Adrenal gland (tissue), 12 donors: Measurements from ENCODE around the gene PIAS4. TPM values are rescaled to one million over a fixed set of nuclear protein-coding genes. Genes with fewer than 3 reads are reported as not detected.
"Not testable (repeated sequence)": the region's sequence is repeated elsewhere in the genome, so short reads cannot be mapped to it uniquely, and the experiment has no call there.

ENCODE experiments used
- DNase-seq, 7 donors: peaks; one replicate each; pipeline ENCODE4 v3.0.0-alpha.2; 2019 to 2020
- H3K27ac ChIP-seq, 5 donors: fragments of 200-600 bp; sonication (generic) in 4 of 5; 1 replicate in 3 of 5; 2 replicates in 2 of 5; pipeline versions ENCODE4 v1.5.1 to v1.8.0; 2016 to 2020; ENCODE audit warnings: mild to moderate bottlenecking in 1 of 5
- H3K27me3 ChIP-seq: fragments of 200-600 bp; 2 replicates; pipeline ENCODE4 v1.8.0; 2021
- H3K36me3 ChIP-seq, 2 donors: fragments of 200-600 bp; replicated peaks in 1 of 2; 1 replicate in 1 of 2; 2 replicates in 1 of 2; pipeline versions ENCODE4 v1.5.1 to v1.8.0; 2018 to 2022
- H3K4me1 ChIP-seq, 2 donors: fragments of 200-600 bp; replicated peaks in 1 of 2; 1 replicate in 1 of 2; 2 replicates in 1 of 2; pipeline versions ENCODE4 v1.5.1 to v1.8.0; 2018 to 2021
- H3K4me3 ChIP-seq, 4 donors: fragments of 200-600 bp; sonication (generic) in 3 of 4; one replicate each; pipeline ENCODE4 v1.5.1; 2016 to 2018
- H3K9me3 ChIP-seq, 3 donors: fragments of 200-600 bp; sonication (generic) in 1 of 3; replicated peaks in 1 of 3; 1 replicate in 2 of 3; 2 replicates in 1 of 3; pipeline versions ENCODE4 v1.5.1 to v1.8.0; 2016 to 2021
- POLR2A ChIP-seq, 2 donors: fragments of 450-650 bp; IDR thresholded peaks; one replicate each; pipeline ENCODE4 v1.6.1; 2017; ENCODE audit warnings: antibody characterized with exemption in 2 of 2, mild to moderate bottlenecking in 2 of 2, moderate library complexity in 1 of 2
- WGBS, 4 donors: extraction: QIAGEN DNeasy Blood & Tissue Kit in 2 of 4; methylation state at CpG; one replicate each; pipeline versions ENCODE4 v1.1.5 to v1.1.7; 2013 to 2017; 5-methylcytosine and 5-hydroxymethylcytosine counted together
- intact Hi-C, 2 donors: fragments of 100-400 bp; cut with DNase I; formaldehyde crosslinking; loops; one replicate each; pipeline versions ENCODE4 v1.14.1 to v1.15.0; 2022 to 2023
- polyA plus RNA-seq, 3 donors: library from polyadenylated mRNA; stranded (reverse); fragments of 200-250 nt in 2 of 3; fragments of 350-450 nt in 1 of 3; fragmentation: Illumina TruSeq in 1 of 3; extraction: RNeasy Lipid Tissue Mini Kit (QIAGEN cat#74804) in 1 of 3; gene quantifications; one replicate each; pipeline ENCODE4 v1.2.3, GENCODE V29; 2013 to 2014
- total RNA-seq, 9 donors: library from RNA; depleted of rRNA in 4 of 9; stranded (reverse); fragments of >200 nt in 4 of 9; fragments of 120-200 nt in 1 of 9; fragmentation: NEBNext Ultra II Directional in 1 of 9; extraction: Animal tissue kit (Norgen Biotek cat#: 25700) in 1 of 9; gene quantifications; one replicate each; pipeline versions ENCODE4 v1.1.0 to v1.2.4, GENCODE V29; 2013 to 2023
- TF ChIP-seq, protein P1 (sequence below), 6 experiments: fragments of 450-650 bp in 4 of 6; fragments of 200-600 bp in 2 of 6; sonication (generic) in 1 of 6; IDR thresholded peaks; 1 replicate in 5 of 6; 2 replicates in 1 of 6; pipeline versions ENCODE4 v1.5.1 to v1.8.0; 2016 to 2021; ENCODE audit warnings: antibody characterized with exemption in 6 of 6, mild to moderate bottlenecking in 2 of 6, moderate library complexity in 1 of 6
- donor health status: healthy with polysubstance abuse.
- donor health status: Bipolar disorder and iron deficiency.
- donor health status: DM: yes; HTN: yes; CAD: no.
- donor health status: DM: no; HTN: no; CAD: no.
- donor health status: DM: no; HTN: no; CAD: no.
- donor health status: DM: yes; HTN: yes; CAD: no.

Gene PIAS4
- total and polyA plus RNA-seq, 12 donors = 13.7 to 40.7 (median 22.5) TPM

DNA sequence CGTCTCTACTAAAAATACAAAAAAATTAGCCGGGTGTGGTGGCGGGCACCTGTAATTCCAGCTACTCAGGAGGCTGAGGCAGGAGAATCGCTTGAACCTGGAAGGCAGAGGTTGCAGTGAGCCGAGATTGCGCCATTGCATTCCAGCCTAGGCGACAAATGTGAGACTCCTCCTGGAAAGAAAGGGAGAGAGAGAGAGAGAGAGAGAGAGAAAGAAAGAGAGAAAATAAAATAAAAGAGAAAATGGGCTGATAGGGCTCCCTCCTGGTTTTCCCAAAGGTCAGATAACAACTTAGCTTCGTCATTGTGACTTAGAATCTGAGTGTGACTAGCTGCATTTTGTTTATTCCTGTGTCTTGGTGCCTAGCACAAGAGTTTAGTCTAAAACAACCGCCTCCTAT, 2.1 kb upstream of the PIAS4 start:
- intact Hi-C loops = loop anchor here in 1 of 2 donors (10.0 kb wide), 1 partner anchor 49 kb away; no protein-coding TSS in a partner anchor
- not testable (repeated sequence) for H3K36me3 ChIP-seq, H3K4me3 ChIP-seq, H3K9me3 ChIP-seq, H3K27me3 ChIP-seq, DNase-seq, H3K27ac ChIP-seq
- peaks cover 30 to 31% of the 10 kb centered on the region in 2 donors for H3K4me1 ChIP-seq
- WGBS, 4 donors = 94 to 97% (median 96%) methylated on average over 9 of the region's 9 CpGs

DNA sequence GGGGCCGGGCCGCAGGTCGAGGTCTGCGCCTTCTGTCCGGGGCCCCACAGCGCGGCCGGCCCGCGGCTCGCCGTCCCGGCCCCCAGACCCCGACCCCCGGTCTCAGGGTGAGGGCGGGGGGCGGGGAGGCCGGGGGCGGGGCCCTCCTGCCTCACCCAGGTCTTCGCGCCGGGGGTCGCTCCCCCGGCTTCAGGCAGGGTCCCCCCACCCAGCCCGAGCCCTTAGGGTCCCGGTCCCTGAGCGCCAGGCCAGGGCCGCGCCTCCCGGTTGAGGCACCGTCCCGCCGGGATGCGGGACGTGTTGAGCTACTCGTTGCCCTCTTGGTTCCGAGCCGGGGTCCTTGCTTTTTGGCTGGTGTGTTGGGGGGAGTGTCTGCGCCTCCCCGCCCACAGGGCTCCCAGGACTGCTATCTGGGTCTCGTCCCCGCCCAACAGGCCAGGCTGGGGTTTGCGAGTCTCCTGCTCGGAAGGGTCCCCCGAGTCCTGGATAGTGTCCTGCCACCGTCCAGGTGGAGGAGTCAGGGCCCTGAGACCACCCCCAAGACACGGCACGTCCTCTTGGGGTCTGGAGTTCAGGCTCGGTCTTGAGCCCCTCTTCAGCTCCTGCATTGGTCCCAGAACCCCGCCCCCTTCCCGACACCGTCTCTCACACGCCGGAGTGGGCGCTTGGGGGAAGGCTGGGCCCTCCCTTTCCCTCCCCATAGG, 452 bp downstream of the PIAS4 start:
- peak overlapping the region in 2 of 4 donors; percentile 91 to 95 for H3K4me3 ChIP-seq
- WGBS, 4 donors = 0 to 1% (median 0%) methylated on average over 5 to 54 of the region's 55 CpGs
- H3K9me3 ChIP-seq = no peaks in the 10 kb centered on the region
- DNase-seq = peak in 5 of 7 donors; percentile 40 to 47 (median 43)
- H3K36me3 ChIP-seq = peaks cover 0 to 14% of the 10 kb centered on the region in 2 donors
- H3K4me1 ChIP-seq = peaks cover 31 to 40% of the 10 kb centered on the region in 2 donors
- H3K27ac ChIP-seq = peak overlapping the region in 4 of 5 donors; percentile 53 to 89 (median 78)
- no peaks in the 10 kb centered on the region for H3K27me3 ChIP-seq
- intact Hi-C loops = loop anchor here in 1 of 2 donors (10.0 kb wide), 1 partner anchor 47 kb away; no protein-coding TSS in a partner anchor
- TF ChIP-seq, protein P1, sequence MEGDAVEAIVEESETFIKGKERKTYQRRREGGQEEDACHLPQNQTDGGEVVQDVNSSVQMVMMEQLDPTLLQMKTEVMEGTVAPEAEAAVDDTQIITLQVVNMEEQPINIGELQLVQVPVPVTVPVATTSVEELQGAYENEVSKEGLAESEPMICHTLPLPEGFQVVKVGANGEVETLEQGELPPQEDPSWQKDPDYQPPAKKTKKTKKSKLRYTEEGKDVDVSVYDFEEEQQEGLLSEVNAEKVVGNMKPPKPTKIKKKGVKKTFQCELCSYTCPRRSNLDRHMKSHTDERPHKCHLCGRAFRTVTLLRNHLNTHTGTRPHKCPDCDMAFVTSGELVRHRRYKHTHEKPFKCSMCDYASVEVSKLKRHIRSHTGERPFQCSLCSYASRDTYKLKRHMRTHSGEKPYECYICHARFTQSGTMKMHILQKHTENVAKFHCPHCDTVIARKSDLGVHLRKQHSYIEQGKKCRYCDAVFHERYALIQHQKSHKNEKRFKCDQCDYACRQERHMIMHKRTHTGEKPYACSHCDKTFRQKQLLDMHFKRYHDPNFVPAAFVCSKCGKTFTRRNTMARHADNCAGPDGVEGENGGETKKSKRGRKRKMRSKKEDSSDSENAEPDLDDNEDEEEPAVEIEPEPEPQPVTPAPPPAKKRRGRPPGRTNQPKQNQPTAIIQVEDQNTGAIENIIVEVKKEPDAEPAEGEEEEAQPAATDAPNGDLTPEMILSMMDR (IDR thresholded peaks at IDR 0.05) = no peak
- no peak for TF ChIP-seq POLR2A (IDR thresholded peaks at IDR 0.05)

DNA sequence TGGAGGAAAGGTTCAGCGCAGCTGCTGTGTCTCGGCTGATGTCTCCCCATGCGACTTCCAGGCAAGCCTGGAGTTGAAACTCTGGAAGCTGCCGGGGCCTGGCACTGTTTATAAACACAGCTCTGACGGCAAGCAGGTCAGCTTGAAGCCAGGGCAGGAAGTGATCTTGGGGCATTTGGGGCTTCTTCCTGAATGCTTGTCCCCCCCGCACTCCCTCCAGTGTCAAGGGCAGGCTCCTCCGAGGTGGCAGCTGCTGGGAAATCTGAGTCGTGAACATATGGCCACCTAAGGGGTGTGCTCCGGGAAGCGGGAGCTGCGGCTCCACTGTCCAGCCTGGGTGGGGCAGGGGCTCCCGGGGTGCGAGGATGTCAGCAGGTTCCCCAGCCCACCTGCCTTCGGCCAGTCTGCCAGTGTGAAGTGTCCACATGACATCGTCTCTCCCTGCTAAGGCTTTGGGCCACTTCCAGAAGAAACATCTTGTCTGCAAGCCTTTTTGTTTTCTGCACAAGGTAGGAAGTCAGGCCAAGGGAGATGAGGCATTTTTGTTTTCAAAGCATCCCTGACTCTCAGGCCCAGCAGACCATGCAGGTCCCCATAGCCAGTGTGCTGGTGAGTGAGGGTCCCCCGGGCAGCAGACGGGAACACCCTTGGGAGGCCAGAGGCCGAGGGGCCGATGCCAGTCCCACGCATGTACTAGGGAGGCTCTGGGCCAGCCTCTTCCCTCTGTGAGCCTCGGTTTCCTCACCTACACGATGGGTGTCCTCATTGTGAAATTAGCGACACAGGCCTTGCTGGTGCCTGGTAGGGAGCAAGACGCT, 2.7 kb downstream of the PIAS4 start:
- H3K36me3 ChIP-seq = peaks cover 0 to 26% of the 10 kb centered on the region in 2 donors
- 50 to 68% (median 50%) methylated on average over 8 to 24 of the region's 24 CpGs for WGBS, 4 donors
- intact Hi-C loops = loop anchor here (5.0 to 10.0 kb wide), 3 partner anchors 45 to 195 kb away; no protein-coding TSS in a partner anchor
- no peak overlapping the region for H3K4me3 ChIP-seq
- no peaks in the 10 kb centered on the region for H3K9me3 ChIP-seq
- DNase-seq = peak in 5 of 7 donors; percentile 50 to 76 (median 68)
- H3K27me3 ChIP-seq = no peaks in the 10 kb centered on the region
- peaks cover 48 to 61% of the 10 kb centered on the region in 2 donors for H3K4me1 ChIP-seq
- peak overlapping the region in 2 of 5 donors; percentile 52 to 56 for H3K27ac ChIP-seq
- TF ChIP-seq POLR2A (IDR thresholded peaks at IDR 0.05) = peak in 1 of 2 donors; percentile 41
- TF ChIP-seq, protein P1 (IDR thresholded peaks at IDR 0.05) = no peak

DNA sequence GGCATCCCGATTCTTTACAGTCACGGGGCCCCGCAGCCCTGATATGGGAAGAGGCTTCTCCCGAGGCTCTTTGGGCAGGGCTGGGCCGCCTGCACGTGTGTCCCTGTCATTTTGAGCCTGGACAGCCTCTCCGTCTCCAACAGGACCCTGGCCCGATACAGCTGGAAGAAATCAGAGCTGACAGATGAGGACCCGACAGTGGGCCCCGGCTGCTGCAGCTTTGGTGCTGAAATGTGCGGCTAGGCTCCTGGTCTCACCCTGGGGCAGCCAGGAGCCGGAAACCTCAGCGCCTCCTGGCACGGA, 3.2 kb downstream of the PIAS4 start:
- no peak for DNase-seq
- TF ChIP-seq POLR2A (IDR thresholded peaks at IDR 0.05) = no peak
- TF ChIP-seq, protein P1 (IDR thresholded peaks at IDR 0.05) = no peak
- peaks cover 0 to 26% of the 10 kb centered on the region in 2 donors for H3K36me3 ChIP-seq
- no peaks in the 10 kb centered on the region for H3K9me3 ChIP-seq
- intact Hi-C loops = loop anchor here (5.0 to 10.0 kb wide), 2 partner anchors 52 to 194 kb away; no protein-coding TSS in a partner anchor
- H3K4me3 ChIP-seq = no peak overlapping the region
- peak overlapping the region in 1 of 5 donors; percentile 52 for H3K27ac ChIP-seq
- no peaks in the 10 kb centered on the region for H3K27me3 ChIP-seq
- 55 to 81% (median 75%) methylated on average over 6 to 14 of the region's 14 CpGs for WGBS, 4 donors
- peaks cover 54 to 67% of the 10 kb centered on the region in 2 donors for H3K4me1 ChIP-seq

DNA sequence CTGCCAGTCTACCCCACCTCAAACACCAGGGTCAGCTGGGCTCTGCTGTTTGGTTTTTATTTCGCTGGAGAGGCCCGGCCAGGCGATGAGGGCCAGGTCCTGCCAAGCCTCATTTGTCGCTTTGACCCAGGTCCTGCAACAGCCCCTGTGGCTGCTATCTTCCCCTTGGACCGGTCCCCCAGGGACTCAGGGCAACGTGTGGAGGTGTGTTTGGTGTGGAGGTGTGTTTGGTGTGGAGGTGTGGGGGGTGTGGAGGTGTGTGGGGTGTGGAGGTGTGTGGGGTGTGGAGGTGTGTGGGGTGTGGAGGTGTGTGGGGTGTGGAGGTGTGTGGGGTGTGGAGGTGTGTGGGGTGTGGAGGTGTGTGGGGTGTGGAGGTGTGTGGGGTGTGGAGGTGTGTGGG, 3.9 kb downstream of the PIAS4 start:
- not testable (repeated sequence) for H3K27me3 ChIP-seq, DNase-seq, H3K9me3 ChIP-seq, H3K4me3 ChIP-seq
- H3K4me1 ChIP-seq = peaks cover 60 to 69% of the 10 kb centered on the region in 2 donors
- peak overlapping the region in 1 of 5 donors; percentile 52 for H3K27ac ChIP-seq
- intact Hi-C loops = loop anchor here (5.0 to 10.0 kb wide), 2 partner anchors 51 to 193 kb away; no protein-coding TSS in a partner anchor
- 68 to 90% (median 73%) methylated on average over 4 to 6 of the region's 6 CpGs for WGBS, 4 donors
- H3K36me3 ChIP-seq = peaks cover 0 to 26% of the 10 kb centered on the region in 2 donors
